WTC11 (cell line): ENCODE results near the gene FAM200A. TPM values are rescaled to one million over a fixed set of nuclear protein-coding genes. Genes with fewer than 3 reads are reported as not detected.
A peak's percentile ranks its signal among the peaks of the same experiment; 100 is the strongest.

Experiments used
- HMGA2 ChIP-seq: fragments of 250-450 bp; sonication (Bioruptor Pico); IDR thresholded peaks from 2 replicates; pipeline ENCODE4 v1.4.0; 2021; ENCODE audit warnings: mild to moderate bottlenecking, moderate library complexity
- NFATC4 ChIP-seq: fragments of 250-450 bp; sonication (Bioruptor Pico); IDR thresholded peaks from 2 replicates; pipeline ENCODE4 v1.9.0; 2021; ENCODE audit warnings: mild to moderate bottlenecking
- NR1H2 ChIP-seq: sonication (generic); formaldehyde crosslinking; IDR thresholded peaks from 2 replicates; pipeline ENCODE4 v1.9.0; 2021; ENCODE audit warnings: mild to moderate bottlenecking, moderate library complexity, missing genetic modification reagents
- RORB ChIP-seq: fragments of 250-450 bp; sonication (Bioruptor Pico); IDR thresholded peaks from 2 replicates; pipeline ENCODE4 v1.9.0; 2021; ENCODE audit warnings: mild to moderate bottlenecking
- SMAD3 ChIP-seq: sonication (generic); formaldehyde crosslinking; IDR thresholded peaks from 2 replicates; pipeline ENCODE4 v1.8.0; 2022; ENCODE audit warnings: missing genetic modification reagents, mild to moderate bottlenecking, borderline replicate concordance
- SMAD4 ChIP-seq: sonication (generic); formaldehyde crosslinking; IDR thresholded peaks from 2 replicates; pipeline ENCODE4 v1.8.0; 2022; ENCODE audit warnings: mild to moderate bottlenecking, missing genetic modification reagents
- SOX15 ChIP-seq: fragments of 250-450 bp; sonication (Bioruptor Pico); IDR thresholded peaks from 2 replicates; pipeline ENCODE4 v1.9.0; 2021; ENCODE audit warnings: mild to moderate bottlenecking
- SP1 ChIP-seq: sonication (generic); formaldehyde crosslinking; conservative IDR thresholded peaks from 2 replicates; pipeline ENCODE4 v1.8.1; 2022; ENCODE audit warnings: missing genetic modification reagents
- TCF7 ChIP-seq: sonication (generic); formaldehyde crosslinking; IDR thresholded peaks from 2 replicates; pipeline ENCODE4 v1.8.0; 2022; ENCODE audit warnings: mild to moderate bottlenecking, low read depth, missing genetic modification reagents, moderate library complexity
- TP53 ChIP-seq: sonication (generic); formaldehyde crosslinking; IDR thresholded peaks from 2 replicates; pipeline ENCODE4 v1.8.1; 2023; ENCODE audit warnings: mild to moderate bottlenecking, missing genetic modification reagents
- ZNF232 ChIP-seq: sonication (generic); formaldehyde crosslinking; IDR thresholded peaks from 2 replicates; pipeline ENCODE4 v1.8.0; 2022; ENCODE audit warnings: mild to moderate bottlenecking, missing genetic modification reagents
- ZNF423 ChIP-seq: fragments of 250-450 bp; sonication (Bioruptor Pico); IDR thresholded peaks from 2 replicates; pipeline ENCODE4 v2.1.2; 2022; ENCODE audit warnings: mild to moderate bottlenecking, moderate library complexity
- total RNA-seq: library from RNA; stranded (reverse); gene quantifications from 3 replicates; pipeline ENCODE4 v1.2.3, GENCODE V29; 2021
- TF ChIP-seq, protein P1 (sequence below): sonication (generic); formaldehyde crosslinking; IDR thresholded peaks from 2 replicates; pipeline ENCODE4 v1.8.0; 2022; ENCODE audit warnings: missing genetic modification reagents
- TF ChIP-seq, protein P2 (sequence below): sonication (generic); formaldehyde crosslinking; IDR thresholded peaks from 2 replicates; pipeline ENCODE4 v1.8.1; 2023; ENCODE audit warnings: mild to moderate bottlenecking, missing genetic modification reagents, moderate library complexity
- TF ChIP-seq, protein P3 (sequence below): sonication (generic); formaldehyde crosslinking; IDR thresholded peaks from 2 replicates; pipeline ENCODE4 v1.8.1; 2023; ENCODE audit warnings: mild to moderate bottlenecking, missing genetic modification reagents
- TF ChIP-seq, protein P4 (sequence below): sonication (generic); formaldehyde crosslinking; IDR thresholded peaks from 2 replicates; pipeline ENCODE4 v1.8.1; 2022; ENCODE audit warnings: mild to moderate bottlenecking, moderate library complexity, missing genetic modification reagents
- TF ChIP-seq, protein P5 (sequence below): fragments of 250-450 bp; sonication (Bioruptor Pico); IDR thresholded peaks from 2 replicates; pipeline ENCODE4 v1.9.0; 2021; ENCODE audit warnings: mild to moderate bottlenecking
- TF ChIP-seq, protein P6 (sequence below): sonication (generic); formaldehyde crosslinking; IDR thresholded peaks from 2 replicates; pipeline ENCODE4 v1.8.1; 2022; ENCODE audit warnings: low read depth, mild to moderate bottlenecking, moderate library complexity, missing genetic modification reagents, borderline replicate concordance
- TF ChIP-seq, protein P7 (sequence below): sonication (generic); formaldehyde crosslinking; conservative IDR thresholded peaks from 2 replicates; pipeline ENCODE4 v1.8.1; 2023; ENCODE audit warnings: mild to moderate bottlenecking, low read depth, missing genetic modification reagents, moderate library complexity
- TF ChIP-seq, protein P8 (sequence below): sonication (generic); formaldehyde crosslinking; IDR thresholded peaks from 2 replicates; pipeline ENCODE4 v1.8.0; 2022; ENCODE audit warnings: mild to moderate bottlenecking, missing genetic modification reagents
- TF ChIP-seq, protein P9 (sequence below): sonication (generic); formaldehyde crosslinking; IDR thresholded peaks from 2 replicates; pipeline ENCODE4 v1.8.1; 2022; ENCODE audit warnings: low read depth, missing genetic modification reagents, borderline replicate concordance

Gene FAM200A
- total RNA-seq, 1 experiment from 2014 or later: 5.9 TPM

DNA sequence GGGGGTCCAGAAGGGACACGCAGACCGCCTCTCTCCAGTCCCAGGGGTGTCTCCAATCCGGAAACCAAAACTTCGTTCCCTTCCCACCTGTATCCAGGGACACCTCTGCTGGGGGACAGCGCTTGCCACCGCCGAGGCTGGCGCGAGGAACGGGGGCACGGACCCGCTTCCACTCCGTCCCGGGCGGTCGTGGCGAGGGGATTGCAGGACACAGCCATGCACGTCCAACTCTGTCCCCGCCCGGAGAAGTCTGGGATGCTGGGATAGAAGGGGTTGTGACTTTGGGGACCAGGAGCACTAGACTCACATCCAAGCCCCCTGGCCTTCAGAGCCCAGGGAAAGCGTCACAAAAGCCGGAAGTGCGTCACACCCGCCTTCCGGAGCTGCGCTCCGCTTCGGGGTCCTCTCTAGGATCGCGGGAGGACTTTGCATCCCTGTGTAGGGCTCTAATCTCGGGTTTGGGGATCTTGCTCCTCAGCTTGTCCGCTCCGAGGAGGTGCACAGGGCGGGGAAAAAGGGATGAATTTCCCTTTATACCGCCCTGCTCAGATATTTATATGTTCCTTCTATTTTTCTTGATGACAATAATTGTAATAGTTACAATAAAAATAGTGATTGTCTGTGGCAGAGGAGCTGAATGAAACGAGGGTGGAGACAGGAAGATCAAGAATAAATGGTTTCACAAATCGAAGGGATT is at the start of gene FAM200A (continued):
- TF ChIP-seq, protein P1, sequence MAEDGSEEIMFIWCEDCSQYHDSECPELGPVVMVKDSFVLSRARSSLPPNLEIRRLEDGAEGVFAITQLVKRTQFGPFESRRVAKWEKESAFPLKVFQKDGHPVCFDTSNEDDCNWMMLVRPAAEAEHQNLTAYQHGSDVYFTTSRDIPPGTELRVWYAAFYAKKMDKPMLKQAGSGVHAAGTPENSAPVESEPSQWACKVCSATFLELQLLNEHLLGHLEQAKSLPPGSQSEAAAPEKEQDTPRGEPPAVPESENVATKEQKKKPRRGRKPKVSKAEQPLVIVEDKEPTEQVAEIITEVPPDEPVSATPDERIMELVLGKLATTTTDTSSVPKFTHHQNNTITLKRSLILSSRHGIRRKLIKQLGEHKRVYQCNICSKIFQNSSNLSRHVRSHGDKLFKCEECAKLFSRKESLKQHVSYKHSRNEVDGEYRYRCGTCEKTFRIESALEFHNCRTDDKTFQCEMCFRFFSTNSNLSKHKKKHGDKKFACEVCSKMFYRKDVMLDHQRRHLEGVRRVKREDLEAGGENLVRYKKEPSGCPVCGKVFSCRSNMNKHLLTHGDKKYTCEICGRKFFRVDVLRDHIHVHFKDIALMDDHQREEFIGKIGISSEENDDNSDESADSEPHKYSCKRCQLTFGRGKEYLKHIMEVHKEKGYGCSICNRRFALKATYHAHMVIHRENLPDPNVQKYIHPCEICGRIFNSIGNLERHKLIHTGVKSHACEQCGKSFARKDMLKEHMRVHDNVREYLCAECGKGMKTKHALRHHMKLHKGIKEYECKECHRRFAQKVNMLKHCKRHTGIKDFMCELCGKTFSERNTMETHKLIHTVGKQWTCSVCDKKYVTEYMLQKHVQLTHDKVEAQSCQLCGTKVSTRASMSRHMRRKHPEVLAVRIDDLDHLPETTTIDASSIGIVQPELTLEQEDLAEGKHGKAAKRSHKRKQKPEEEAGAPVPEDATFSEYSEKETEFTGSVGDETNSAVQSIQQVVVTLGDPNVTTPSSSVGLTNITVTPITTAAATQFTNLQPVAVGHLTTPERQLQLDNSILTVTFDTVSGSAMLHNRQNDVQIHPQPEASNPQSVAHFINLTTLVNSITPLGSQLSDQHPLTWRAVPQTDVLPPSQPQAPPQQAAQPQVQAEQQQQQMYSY (CRISPR knock-in tag): 0 out of 2 replicates have a peak, but pooled peaks have one; percentile 16
- TF ChIP-seq SOX15: no peak
- TF ChIP-seq, protein P2, sequence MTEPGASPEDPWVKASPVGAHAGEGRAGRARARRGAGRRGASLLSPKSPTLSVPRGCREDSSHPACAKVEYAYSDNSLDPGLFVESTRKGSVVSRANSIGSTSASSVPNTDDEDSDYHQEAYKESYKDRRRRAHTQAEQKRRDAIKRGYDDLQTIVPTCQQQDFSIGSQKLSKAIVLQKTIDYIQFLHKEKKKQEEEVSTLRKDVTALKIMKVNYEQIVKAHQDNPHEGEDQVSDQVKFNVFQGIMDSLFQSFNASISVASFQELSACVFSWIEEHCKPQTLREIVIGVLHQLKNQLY (CRISPR knock-in tag): 0 out of 2 replicates have a peak, but pooled peaks have one; percentile 88
- TF ChIP-seq, protein P3, sequence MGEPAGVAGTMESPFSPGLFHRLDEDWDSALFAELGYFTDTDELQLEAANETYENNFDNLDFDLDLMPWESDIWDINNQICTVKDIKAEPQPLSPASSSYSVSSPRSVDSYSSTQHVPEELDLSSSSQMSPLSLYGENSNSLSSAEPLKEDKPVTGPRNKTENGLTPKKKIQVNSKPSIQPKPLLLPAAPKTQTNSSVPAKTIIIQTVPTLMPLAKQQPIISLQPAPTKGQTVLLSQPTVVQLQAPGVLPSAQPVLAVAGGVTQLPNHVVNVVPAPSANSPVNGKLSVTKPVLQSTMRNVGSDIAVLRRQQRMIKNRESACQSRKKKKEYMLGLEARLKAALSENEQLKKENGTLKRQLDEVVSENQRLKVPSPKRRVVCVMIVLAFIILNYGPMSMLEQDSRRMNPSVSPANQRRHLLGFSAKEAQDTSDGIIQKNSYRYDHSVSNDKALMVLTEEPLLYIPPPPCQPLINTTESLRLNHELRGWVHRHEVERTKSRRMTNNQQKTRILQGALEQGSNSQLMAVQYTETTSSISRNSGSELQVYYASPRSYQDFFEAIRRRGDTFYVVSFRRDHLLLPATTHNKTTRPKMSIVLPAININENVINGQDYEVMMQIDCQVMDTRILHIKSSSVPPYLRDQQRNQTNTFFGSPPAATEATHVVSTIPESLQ: no peak
- no peak for TF ChIP-seq SMAD4 (CRISPR knock-in tag)
- TF ChIP-seq, protein P4, sequence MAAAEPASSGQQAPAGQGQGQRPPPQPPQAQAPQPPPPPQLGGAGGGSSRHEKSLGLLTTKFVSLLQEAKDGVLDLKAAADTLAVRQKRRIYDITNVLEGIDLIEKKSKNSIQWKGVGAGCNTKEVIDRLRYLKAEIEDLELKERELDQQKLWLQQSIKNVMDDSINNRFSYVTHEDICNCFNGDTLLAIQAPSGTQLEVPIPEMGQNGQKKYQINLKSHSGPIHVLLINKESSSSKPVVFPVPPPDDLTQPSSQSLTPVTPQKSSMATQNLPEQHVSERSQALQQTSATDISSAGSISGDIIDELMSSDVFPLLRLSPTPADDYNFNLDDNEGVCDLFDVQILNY: peak; percentile 70
- TF ChIP-seq SP1: peak; percentile 56; the same call in 1 of the 2 replicates
- TF ChIP-seq ZNF423 (CRISPR knock-in tag): no peak
- no peak for TF ChIP-seq ZNF232 (CRISPR knock-in tag)
- TF ChIP-seq, protein P5, sequence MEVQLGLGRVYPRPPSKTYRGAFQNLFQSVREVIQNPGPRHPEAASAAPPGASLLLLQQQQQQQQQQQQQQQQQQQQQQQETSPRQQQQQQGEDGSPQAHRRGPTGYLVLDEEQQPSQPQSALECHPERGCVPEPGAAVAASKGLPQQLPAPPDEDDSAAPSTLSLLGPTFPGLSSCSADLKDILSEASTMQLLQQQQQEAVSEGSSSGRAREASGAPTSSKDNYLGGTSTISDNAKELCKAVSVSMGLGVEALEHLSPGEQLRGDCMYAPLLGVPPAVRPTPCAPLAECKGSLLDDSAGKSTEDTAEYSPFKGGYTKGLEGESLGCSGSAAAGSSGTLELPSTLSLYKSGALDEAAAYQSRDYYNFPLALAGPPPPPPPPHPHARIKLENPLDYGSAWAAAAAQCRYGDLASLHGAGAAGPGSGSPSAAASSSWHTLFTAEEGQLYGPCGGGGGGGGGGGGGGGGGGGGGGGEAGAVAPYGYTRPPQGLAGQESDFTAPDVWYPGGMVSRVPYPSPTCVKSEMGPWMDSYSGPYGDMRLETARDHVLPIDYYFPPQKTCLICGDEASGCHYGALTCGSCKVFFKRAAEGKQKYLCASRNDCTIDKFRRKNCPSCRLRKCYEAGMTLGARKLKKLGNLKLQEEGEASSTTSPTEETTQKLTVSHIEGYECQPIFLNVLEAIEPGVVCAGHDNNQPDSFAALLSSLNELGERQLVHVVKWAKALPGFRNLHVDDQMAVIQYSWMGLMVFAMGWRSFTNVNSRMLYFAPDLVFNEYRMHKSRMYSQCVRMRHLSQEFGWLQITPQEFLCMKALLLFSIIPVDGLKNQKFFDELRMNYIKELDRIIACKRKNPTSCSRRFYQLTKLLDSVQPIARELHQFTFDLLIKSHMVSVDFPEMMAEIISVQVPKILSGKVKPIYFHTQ: no peak
- TF ChIP-seq, protein P6, sequence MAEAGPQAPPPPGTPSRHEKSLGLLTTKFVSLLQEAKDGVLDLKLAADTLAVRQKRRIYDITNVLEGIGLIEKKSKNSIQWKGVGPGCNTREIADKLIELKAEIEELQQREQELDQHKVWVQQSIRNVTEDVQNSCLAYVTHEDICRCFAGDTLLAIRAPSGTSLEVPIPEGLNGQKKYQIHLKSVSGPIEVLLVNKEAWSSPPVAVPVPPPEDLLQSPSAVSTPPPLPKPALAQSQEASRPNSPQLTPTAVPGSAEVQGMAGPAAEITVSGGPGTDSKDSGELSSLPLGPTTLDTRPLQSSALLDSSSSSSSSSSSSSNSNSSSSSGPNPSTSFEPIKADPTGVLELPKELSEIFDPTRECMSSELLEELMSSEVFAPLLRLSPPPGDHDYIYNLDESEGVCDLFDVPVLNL (CRISPR knock-in tag): no peak
- TF ChIP-seq, protein P7, sequence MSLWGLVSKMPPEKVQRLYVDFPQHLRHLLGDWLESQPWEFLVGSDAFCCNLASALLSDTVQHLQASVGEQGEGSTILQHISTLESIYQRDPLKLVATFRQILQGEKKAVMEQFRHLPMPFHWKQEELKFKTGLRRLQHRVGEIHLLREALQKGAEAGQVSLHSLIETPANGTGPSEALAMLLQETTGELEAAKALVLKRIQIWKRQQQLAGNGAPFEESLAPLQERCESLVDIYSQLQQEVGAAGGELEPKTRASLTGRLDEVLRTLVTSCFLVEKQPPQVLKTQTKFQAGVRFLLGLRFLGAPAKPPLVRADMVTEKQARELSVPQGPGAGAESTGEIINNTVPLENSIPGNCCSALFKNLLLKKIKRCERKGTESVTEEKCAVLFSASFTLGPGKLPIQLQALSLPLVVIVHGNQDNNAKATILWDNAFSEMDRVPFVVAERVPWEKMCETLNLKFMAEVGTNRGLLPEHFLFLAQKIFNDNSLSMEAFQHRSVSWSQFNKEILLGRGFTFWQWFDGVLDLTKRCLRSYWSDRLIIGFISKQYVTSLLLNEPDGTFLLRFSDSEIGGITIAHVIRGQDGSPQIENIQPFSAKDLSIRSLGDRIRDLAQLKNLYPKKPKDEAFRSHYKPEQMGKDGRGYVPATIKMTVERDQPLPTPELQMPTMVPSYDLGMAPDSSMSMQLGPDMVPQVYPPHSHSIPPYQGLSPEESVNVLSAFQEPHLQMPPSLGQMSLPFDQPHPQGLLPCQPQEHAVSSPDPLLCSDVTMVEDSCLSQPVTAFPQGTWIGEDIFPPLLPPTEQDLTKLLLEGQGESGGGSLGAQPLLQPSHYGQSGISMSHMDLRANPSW (CRISPR knock-in tag): no peak
- no peak for TF ChIP-seq NR1H2
- no peak for TF ChIP-seq SMAD3 (CRISPR knock-in tag)
- no peak for TF ChIP-seq NFATC4 (CRISPR knock-in tag)
- TF ChIP-seq, protein P8, sequence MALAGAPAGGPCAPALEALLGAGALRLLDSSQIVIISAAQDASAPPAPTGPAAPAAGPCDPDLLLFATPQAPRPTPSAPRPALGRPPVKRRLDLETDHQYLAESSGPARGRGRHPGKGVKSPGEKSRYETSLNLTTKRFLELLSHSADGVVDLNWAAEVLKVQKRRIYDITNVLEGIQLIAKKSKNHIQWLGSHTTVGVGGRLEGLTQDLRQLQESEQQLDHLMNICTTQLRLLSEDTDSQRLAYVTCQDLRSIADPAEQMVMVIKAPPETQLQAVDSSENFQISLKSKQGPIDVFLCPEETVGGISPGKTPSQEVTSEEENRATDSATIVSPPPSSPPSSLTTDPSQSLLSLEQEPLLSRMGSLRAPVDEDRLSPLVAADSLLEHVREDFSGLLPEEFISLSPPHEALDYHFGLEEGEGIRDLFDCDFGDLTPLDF: no peak
- no peak for TF ChIP-seq TP53 (CRISPR knock-in tag)
- TF ChIP-seq RORB (CRISPR knock-in tag): no peak
- TF ChIP-seq, protein P9, sequence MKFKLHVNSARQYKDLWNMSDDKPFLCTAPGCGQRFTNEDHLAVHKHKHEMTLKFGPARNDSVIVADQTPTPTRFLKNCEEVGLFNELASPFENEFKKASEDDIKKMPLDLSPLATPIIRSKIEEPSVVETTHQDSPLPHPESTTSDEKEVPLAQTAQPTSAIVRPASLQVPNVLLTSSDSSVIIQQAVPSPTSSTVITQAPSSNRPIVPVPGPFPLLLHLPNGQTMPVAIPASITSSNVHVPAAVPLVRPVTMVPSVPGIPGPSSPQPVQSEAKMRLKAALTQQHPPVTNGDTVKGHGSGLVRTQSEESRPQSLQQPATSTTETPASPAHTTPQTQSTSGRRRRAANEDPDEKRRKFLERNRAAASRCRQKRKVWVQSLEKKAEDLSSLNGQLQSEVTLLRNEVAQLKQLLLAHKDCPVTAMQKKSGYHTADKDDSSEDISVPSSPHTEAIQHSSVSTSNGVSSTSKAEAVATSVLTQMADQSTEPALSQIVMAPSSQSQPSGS: no peak
- no peak for TF ChIP-seq HMGA2
- peak; percentile 38; the same call in 1 of the 2 replicates for TF ChIP-seq TCF7 (CRISPR knock-in tag)
